ENCODE measurements around the gene CEP72.
"Not testable (repeated sequence)": the region's sequence is repeated elsewhere in the genome, so short reads cannot be mapped to it uniquely, and the experiment has no call there.

GRCh38 chr5:694042-694431 is 81.9 kb downstream of the CEP72 start:
- TF ChIP-seq CTCF, POLR2A (IDR thresholded peaks at IDR 0.05): not testable (repeated sequence)
